Measurements from ENCODE around the gene HCRTR2. TPM values are rescaled to one million over a fixed set of nuclear protein-coding genes. Genes with fewer than 3 reads are reported as not detected.

HCRTR2 gene
- polyA plus RNA-seq, 2 of the 4 experiments (the other 2 are of a cell fraction) = not detected

DNA sequence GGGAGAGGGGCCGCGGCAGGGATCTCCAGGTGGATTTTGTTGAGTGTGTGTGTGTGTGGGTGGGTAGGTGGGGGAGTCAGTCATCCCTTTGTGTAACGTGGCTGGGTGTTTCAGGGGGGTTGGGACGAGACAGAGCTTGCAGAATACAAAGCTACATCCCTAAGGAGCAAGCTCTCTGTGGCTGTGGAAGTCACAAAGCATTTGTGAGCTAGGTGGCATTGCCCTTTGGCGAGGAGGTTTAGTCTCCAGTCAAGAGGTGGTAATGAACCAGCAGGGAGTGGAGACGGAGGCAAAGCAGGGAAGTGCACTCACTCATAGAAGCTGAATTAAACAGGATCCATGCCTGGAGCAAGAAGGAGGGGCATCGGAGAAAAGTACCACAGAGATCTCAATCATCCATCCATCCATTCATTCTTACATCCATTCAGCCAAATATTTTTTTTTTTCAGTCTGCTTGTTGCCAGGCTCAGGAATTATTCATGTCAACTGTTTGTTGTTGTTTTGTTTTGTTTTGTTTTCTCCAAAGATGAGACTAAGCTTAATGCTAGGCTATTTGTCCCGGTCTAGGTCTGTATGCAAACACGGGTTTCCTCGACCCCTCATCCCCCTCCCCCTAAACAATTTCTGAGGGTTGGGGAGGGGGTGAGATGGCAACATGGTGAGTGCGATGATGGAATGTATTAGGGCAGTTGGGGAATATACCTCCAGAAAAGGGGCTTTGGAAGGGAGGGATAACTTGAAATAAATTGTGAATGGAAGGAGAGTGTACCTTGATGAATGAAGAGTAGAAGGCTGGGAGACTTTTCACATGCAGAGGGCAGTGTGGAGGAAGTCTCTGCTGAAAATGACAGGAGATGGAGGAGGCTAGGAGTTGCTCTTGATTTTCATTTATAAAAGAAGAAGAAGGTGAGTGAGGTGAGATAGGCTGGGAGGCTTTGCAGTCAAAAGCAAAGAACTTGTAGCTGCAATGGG lies 1.0 kb downstream of the HCRTR2 start:
- H3K9me3 ChIP-seq = no peaks in the 10 kb centered on the region
- ChIA-PET CTCF (interaction anchor here (0.6 kb wide), 1 partner anchor 548 kb away, joined by 3 read pairs; no protein-coding TSS in a partner anchor), POLR2A (no interaction called here)
- H3K27ac ChIP-seq = no peak overlapping the region
- H3K4me3 ChIP-seq = no peak overlapping the region
- FAIRE-seq (no peak), DNase-seq (ENCODE audit: low read depth in 1 of 2, low spot score in 1 of 2) (no peak), ATAC-seq (no peak)
- H3K4me1 ChIP-seq = no peaks in the 10 kb centered on the region
- TF ChIP-seq RCOR1 (IDR thresholded peaks at IDR 0.05; ENCODE audit: low read depth, low read length) (no peak), RARB (CRISPR knock-in tag; IDR thresholded peaks at IDR 0.05) (no peak), HOXB13 (CRISPR knock-in tag; IDR thresholded peaks at IDR 0.05; ENCODE audit: low read depth) (no peak), FOSB (CRISPR knock-in tag; IDR thresholded peaks at IDR 0.05) (no peak)
- TF ChIP-seq, protein P1, sequence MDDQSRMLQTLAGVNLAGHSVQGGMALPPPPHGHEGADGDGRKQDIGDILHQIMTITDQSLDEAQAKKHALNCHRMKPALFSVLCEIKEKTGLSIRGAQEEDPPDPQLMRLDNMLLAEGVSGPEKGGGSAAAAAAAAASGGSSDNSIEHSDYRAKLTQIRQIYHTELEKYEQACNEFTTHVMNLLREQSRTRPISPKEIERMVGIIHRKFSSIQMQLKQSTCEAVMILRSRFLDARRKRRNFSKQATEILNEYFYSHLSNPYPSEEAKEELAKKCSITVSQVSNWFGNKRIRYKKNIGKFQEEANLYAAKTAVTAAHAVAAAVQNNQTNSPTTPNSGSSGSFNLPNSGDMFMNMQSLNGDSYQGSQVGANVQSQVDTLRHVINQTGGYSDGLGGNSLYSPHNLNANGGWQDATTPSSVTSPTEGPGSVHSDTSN (IDR thresholded peaks at IDR 0.05) = no peak
- peak overlapping the region; percentile 43; the same call in 1 of the 3 replicates for H3K4me2 ChIP-seq
- WGBS (ENCODE audit: missing lambda C conversion rate) = 15% methylated on average over 11 of the region's 11 CpGs

DNA sequence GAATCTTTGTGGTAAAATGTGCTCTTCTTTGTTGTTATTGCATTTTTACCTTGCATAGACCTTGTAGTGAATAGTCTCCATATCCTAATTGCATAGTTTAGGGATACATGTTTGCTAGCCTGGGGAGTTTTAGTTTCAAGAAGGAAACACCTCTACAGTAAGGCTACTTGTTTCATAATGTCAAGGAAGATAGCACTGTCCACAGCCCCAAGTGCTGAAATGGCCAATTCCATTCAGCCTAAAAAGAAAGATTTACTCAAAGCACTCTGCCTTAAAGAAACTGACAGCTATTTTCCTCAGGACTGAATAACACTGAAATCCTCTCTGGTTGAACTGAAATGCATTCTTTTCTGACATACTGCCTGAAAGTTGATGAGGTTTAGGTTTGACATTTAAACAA lies 2.6 kb downstream of the HCRTR2 start:
- no peak overlapping the region for H3K4me2 ChIP-seq
- no peaks in the 10 kb centered on the region for H3K9me3 ChIP-seq
- TF ChIP-seq, protein P2, sequence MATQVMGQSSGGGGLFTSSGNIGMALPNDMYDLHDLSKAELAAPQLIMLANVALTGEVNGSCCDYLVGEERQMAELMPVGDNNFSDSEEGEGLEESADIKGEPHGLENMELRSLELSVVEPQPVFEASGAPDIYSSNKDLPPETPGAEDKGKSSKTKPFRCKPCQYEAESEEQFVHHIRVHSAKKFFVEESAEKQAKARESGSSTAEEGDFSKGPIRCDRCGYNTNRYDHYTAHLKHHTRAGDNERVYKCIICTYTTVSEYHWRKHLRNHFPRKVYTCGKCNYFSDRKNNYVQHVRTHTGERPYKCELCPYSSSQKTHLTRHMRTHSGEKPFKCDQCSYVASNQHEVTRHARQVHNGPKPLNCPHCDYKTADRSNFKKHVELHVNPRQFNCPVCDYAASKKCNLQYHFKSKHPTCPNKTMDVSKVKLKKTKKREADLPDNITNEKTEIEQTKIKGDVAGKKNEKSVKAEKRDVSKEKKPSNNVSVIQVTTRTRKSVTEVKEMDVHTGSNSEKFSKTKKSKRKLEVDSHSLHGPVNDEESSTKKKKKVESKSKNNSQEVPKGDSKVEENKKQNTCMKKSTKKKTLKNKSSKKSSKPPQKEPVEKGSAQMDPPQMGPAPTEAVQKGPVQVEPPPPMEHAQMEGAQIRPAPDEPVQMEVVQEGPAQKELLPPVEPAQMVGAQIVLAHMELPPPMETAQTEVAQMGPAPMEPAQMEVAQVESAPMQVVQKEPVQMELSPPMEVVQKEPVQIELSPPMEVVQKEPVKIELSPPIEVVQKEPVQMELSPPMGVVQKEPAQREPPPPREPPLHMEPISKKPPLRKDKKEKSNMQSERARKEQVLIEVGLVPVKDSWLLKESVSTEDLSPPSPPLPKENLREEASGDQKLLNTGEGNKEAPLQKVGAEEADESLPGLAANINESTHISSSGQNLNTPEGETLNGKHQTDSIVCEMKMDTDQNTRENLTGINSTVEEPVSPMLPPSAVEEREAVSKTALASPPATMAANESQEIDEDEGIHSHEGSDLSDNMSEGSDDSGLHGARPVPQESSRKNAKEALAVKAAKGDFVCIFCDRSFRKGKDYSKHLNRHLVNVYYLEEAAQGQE (IDR thresholded peaks at IDR 0.05) = peak; percentile 81
- TF ChIP-seq KDM5A (IDR thresholded peaks at IDR 0.05) = no peak
- POLR2A ChIA-PET = no interaction called here
- no peak overlapping the region for H3K4me3 ChIP-seq
- no peak for FAIRE-seq
- CTCF ChIA-PET = no interaction called here
- DNase-seq (ENCODE audit: low read depth in 1 of 2, low spot score in 1 of 2) = no peak
- no peak overlapping the region for H3K27ac ChIP-seq
- no peaks in the 10 kb centered on the region for H3K4me1 ChIP-seq
- no peak for ATAC-seq

DNA sequence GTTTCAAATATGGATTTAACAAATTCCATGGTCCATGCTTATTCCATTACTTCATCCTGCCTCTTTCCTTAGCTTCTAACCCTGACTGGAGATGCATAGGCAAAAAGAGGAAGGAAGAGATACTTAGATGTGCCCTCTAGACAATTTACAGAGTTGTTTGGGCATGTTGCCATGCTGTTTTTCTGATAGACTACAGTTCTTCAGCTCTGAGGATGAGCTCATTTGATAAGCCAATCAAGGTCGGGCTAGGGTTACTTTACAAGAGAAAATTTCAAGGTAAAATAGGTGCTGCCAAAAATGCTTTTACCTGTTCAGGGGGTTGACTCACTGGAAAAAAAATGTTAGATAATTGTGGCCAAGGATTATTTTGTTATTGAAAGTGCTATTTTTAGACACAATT lies 5.9 kb downstream of the HCRTR2 start:
- no peak for FAIRE-seq
- Histone ChIP-seq H3K27ac (no peak overlapping the region), H3K9me3 (no peaks in the 10 kb centered on the region), H3K4me3 (no peak overlapping the region), H3K4me1 (no peaks in the 10 kb centered on the region), H3K4me2 (no peak overlapping the region)
- ChIA-PET POLR2A (no interaction called here), CTCF (no interaction called here)
- ATAC-seq = no peak
- DNase-seq (ENCODE audit: low read depth in 1 of 2, low spot score in 1 of 2) = no peak
- 0% methylated on average over 1 of the region's 1 CpG for WGBS (ENCODE audit: missing lambda C conversion rate)
- TF ChIP-seq EHF (CRISPR knock-in tag; IDR thresholded peaks at IDR 0.05) (no peak), ZFP36 (IDR thresholded peaks at IDR 0.05; ENCODE audit: borderline replicate concordance, partially characterized antibody) (no peak), MYC (IDR thresholded peaks at IDR 0.05; ENCODE audit: borderline replicate concordance, low read length) (no peak), ZNF302 (CRISPR knock-in tag; IDR thresholded peaks at IDR 0.05) (no peak)

DNA sequence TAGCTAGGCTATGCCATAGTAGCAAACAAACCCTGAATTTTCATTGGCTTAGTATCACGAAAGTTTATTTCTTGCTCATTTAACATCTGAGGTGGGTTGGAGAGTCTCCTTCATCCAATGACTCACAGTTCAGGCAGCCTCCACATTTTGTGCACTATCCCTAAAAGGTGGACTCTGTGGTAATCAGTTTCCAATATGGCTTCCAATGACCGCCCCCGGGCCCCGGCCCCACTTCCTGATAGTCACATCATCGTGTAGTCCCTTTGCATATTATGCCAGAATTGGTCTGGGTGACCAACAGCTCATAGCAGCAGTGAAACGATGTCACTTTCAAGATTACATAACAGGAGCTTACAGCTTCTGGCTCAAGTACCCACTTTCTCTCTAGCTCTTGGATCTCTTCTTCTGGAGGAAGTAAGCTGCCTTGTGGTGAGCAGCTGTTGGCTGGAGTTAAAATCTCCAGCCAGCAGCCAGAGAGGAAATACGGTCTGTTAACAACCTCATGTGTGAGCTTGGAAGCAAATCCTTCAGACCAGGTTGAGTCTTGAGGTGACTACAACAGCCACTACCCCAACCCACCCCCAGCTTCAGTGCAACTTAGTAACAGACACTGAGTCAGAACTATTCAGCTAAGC lies 7.8 kb downstream of the HCRTR2 start:
- H3K27ac ChIP-seq = no peak overlapping the region
- FAIRE-seq (no peak), ATAC-seq (no peak), DNase-seq (ENCODE audit: low read depth in 1 of 2, low spot score in 1 of 2) (no peak)
- ChIA-PET CTCF (interaction anchor here (0.7 kb wide), 1 partner anchor 8 kb away, joined by 3 read pairs; no protein-coding TSS in a partner anchor), POLR2A (no interaction called here)
- no peaks in the 10 kb centered on the region for H3K4me1 ChIP-seq
- H3K9me3 ChIP-seq = no peaks in the 10 kb centered on the region
- H3K4me3 ChIP-seq = no peak overlapping the region
- WGBS (ENCODE audit: missing lambda C conversion rate) = 4% methylated on average over 6 of the region's 7 CpGs
- H3K4me2 ChIP-seq = no peak overlapping the region
- TF ChIP-seq RARB (CRISPR knock-in tag; IDR thresholded peaks at IDR 0.05) (no peak), TP53 (CRISPR knock-in tag; IDR thresholded peaks at IDR 0.05) (no peak), RNF2 (IDR thresholded peaks at IDR 0.05; ENCODE audit: borderline replicate concordance, low read depth) (no peak), FOXS1 (CRISPR knock-in tag; IDR thresholded peaks at IDR 0.05) (no peak), ZNF302 (CRISPR knock-in tag; IDR thresholded peaks at IDR 0.05) (no peak), NFE2L2 (conservative IDR thresholded peaks at IDR 0.05; ENCODE audit: low read length) (no peak)
- TF ChIP-seq, protein P2 (IDR thresholded peaks at IDR 0.05) = no peak
- TF ChIP-seq, protein P3, sequence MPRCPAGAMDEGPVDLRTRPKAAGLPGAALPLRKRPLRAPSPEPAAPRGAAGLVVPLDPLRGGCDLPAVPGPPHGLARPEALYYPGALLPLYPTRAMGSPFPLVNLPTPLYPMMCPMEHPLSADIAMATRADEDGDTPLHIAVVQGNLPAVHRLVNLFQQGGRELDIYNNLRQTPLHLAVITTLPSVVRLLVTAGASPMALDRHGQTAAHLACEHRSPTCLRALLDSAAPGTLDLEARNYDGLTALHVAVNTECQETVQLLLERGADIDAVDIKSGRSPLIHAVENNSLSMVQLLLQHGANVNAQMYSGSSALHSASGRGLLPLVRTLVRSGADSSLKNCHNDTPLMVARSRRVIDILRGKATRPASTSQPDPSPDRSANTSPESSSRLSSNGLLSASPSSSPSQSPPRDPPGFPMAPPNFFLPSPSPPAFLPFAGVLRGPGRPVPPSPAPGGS (IDR thresholded peaks at IDR 0.05) = no peak
- TF ChIP-seq, protein P4, sequence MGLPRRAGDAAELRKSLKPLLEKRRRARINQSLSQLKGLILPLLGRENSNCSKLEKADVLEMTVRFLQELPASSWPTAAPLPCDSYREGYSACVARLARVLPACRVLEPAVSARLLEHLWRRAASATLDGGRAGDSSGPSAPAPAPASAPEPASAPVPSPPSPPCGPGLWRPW (IDR thresholded peaks at IDR 0.05) = no peak
